ENCODE measurements around the gene TAS2R7. TPM values are rescaled to one million over a fixed set of nuclear protein-coding genes. Genes with fewer than 3 reads are reported as not detected.

Gene TAS2R7
- total RNA-seq, 1 experiment from 2014 or later: not detected

DNA sequence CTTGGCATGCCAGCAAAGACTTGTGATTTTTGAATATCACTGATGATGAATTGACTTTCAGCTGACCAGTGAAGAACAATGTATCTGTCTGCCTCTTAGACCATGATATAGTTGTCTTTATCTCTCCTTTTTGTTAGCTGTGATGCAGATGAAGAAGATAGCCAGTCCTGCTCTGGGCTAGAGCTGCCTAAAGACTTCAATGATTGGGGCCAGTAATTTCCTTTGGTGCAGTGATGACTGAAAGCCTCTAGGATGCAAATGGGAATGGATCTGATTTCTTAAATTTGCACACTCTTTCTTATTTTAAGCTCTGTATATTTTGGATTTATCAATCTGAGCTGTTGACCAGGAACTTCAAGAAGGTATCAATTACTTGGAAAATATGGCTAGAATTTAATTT lies 7.6 kb upstream of the TAS2R7 start, which contains the start of gene TAS2R9:
Gene TAS2R9, minus strand, starts transcription at position 101 of the 400 bp plus-strand sequence. Its CDS starts 93 bp downstream, at position 8.
- Histone ChIP-seq H2BK5ac (ENCODE audit: insufficient read length, low read length) (no peak within 1 kb of the TSS), H3K18ac (ENCODE audit: insufficient read length, low read depth, low read length) (no peak within 1 kb of the TSS), H3K27me3 (ENCODE audit: insufficient read depth, low read length) (no peaks in the 10 kb centered on the region)

More for the DNA sequence above, 7.6 kb upstream of the TAS2R7 start, which contains the start of gene TAS2R9:
- H3T11ph ChIP-seq (ENCODE audit: low read length): no peak within 1 kb of the TSS
- DNase-seq: no peak
- H3K4me2 ChIP-seq (ENCODE audit: insufficient read depth, insufficient read length, low read length): no peak within 1 kb of the TSS
- H3K79me1 ChIP-seq (ENCODE audit: insufficient read depth, low read depth, low read length, poor library complexity, severe bottlenecking): no peaks in the 10 kb centered on the region
- Mint-ChIP-seq H3K27me3 (ENCODE audit: low read depth) (no peaks in the 10 kb centered on the region), H3K9me3 (no peaks in the 10 kb centered on the region), H3K4me3 (no peak within 1 kb of the TSS), H3K36me3 (ENCODE audit: insufficient read depth in 1 of 3, low read depth in 3 of 3) (no peaks in the 10 kb centered on the region), H3K4me1 (peaks cover 10 to 18% of the 10 kb centered on the region in 2 experiments), H3K27ac (no peak within 1 kb of the TSS)
- no peak within 1 kb of the TSS for H2BK12ac ChIP-seq (ENCODE audit: insufficient read length, low read depth, low read length)
- H3K27ac ChIP-seq (ENCODE audit: insufficient read length, low read depth, low read length): no peak within 1 kb of the TSS
- TF ChIP-seq, protein P1, sequence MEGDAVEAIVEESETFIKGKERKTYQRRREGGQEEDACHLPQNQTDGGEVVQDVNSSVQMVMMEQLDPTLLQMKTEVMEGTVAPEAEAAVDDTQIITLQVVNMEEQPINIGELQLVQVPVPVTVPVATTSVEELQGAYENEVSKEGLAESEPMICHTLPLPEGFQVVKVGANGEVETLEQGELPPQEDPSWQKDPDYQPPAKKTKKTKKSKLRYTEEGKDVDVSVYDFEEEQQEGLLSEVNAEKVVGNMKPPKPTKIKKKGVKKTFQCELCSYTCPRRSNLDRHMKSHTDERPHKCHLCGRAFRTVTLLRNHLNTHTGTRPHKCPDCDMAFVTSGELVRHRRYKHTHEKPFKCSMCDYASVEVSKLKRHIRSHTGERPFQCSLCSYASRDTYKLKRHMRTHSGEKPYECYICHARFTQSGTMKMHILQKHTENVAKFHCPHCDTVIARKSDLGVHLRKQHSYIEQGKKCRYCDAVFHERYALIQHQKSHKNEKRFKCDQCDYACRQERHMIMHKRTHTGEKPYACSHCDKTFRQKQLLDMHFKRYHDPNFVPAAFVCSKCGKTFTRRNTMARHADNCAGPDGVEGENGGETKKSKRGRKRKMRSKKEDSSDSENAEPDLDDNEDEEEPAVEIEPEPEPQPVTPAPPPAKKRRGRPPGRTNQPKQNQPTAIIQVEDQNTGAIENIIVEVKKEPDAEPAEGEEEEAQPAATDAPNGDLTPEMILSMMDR (conservative IDR thresholded peaks at IDR 0.05): no peak
- H2BK20ac ChIP-seq (ENCODE audit: low read depth, low read length, poor library complexity, severe bottlenecking): no peak within 1 kb of the TSS
- no peaks in the 10 kb centered on the region for H3K9me3 ChIP-seq (ENCODE audit: control insufficient read depth, low read depth, low read length)
- H3K4me1 ChIP-seq (ENCODE audit: insufficient read depth, low read length): no peaks in the 10 kb centered on the region
- H4K20me1 ChIP-seq (ENCODE audit: control insufficient read depth, insufficient read depth, insufficient read length): no peaks in the 10 kb centered on the region
- no peak within 1 kb of the TSS for H2AFZ ChIP-seq (ENCODE audit: low read length)
- no peak within 1 kb of the TSS for H4K8ac ChIP-seq (replicated peaks; ENCODE audit: insufficient read length, low read depth, low read length)
- no peak within 1 kb of the TSS for H3K9ac ChIP-seq (ENCODE audit: extremely low read depth, insufficient read length, low read length)
- no peak within 1 kb of the TSS for H2AK5ac ChIP-seq (ENCODE audit: insufficient read length, low read length)
- H3K79me2 ChIP-seq (ENCODE audit: insufficient read depth, low read length): no peaks in the 10 kb centered on the region
- no peak within 1 kb of the TSS for H2BK120ac ChIP-seq (ENCODE audit: low read depth, low read length, poor library complexity, severe bottlenecking)
- H3K14ac ChIP-seq (ENCODE audit: insufficient read depth, low read length): no peak within 1 kb of the TSS
- no peak within 1 kb of the TSS for H4K91ac ChIP-seq (ENCODE audit: insufficient read length, low read depth, low read length)
- H4K5ac ChIP-seq (ENCODE audit: insufficient read length, low read depth, low read length): no peak within 1 kb of the TSS
- no peak within 1 kb of the TSS for H3K56ac ChIP-seq (ENCODE audit: insufficient read length, low read depth, low read length)
- no peaks in the 10 kb centered on the region for H3K23me2 ChIP-seq (ENCODE audit: insufficient read length, low read depth, low read length, poor library complexity, severe bottlenecking)
- H3K23ac ChIP-seq (ENCODE audit: insufficient read length, low read depth, low read length): no peak within 1 kb of the TSS
- no peak within 1 kb of the TSS for H3K4ac ChIP-seq (ENCODE audit: low read depth, low read length)
- H2BK15ac ChIP-seq (ENCODE audit: low read depth, low read length): no peak within 1 kb of the TSS

All from H9 (cell line).